HEK293 (cell line): ENCODE measurements around the gene SGIP1.

Source experiments
- CTCF ChIA-PET: fragments of 350-600 bp; formaldehyde crosslinking; extraction: SDS; loops from one replicate; lab custom pipeline; 2021; ENCODE audit warnings: antibody characterized with exemption; lab: Yijun Ruan, JAX
- POLR2A ChIA-PET: fragments of 300-600 bp; formaldehyde crosslinking; extraction: SDS; loops from one replicate; lab custom pipeline; 2020; ENCODE audit warnings: antibody characterized with exemption, inconsistent platforms; lab: Yijun Ruan, JAX
- H3K27ac ChIP-seq: fragments of 200-500 bp; sonication (Bioruptor generic); 2 replicates; pipeline ENCODE4 v1.5.1; 2014; ENCODE audit warnings: low read depth, low read length, control low read depth, inconsistent platforms; ENCODE audit errors: extremely low read depth
- H3K36me3 ChIP-seq, 2 experiments: fragments of 200-500 bp in 1 of 2; sonication (Bioruptor generic) in 1 of 2; 1 replicate in 1 of 2; 2 replicates in 1 of 2; pipeline ENCODE4 v1.5.1; 2014 to 2017; ENCODE audit warnings: inconsistent platforms in 2 of 2, low read length in 2 of 2; ENCODE audit not compliant: control insufficient read depth in 2 of 2, insufficient read depth in 1 of 2
- H3K4me1 ChIP-seq: fragments of 200-500 bp; sonication (Bioruptor generic); 2 replicates; pipeline ENCODE4 v1.5.1; 2014; ENCODE audit warnings: mild to moderate bottlenecking, low read length, inconsistent platforms; ENCODE audit not compliant: control insufficient read depth, insufficient read depth
- H3K4me3 ChIP-seq: 2 replicates; pipeline ENCODE4 v1.5.1; 2011; ENCODE audit warnings: low read depth, mild to moderate bottlenecking, control low read depth, low read length, moderate library complexity
- H3K9me3 ChIP-seq: fragments of 200-500 bp; sonication (Bioruptor generic); 2 replicates; pipeline ENCODE4 v1.5.1; 2014; ENCODE audit warnings: low read depth, low read length, inconsistent platforms; ENCODE audit not compliant: control insufficient read depth, insufficient read depth
- BCL11B ChIP-seq: fragments of 450-650 bp; formaldehyde crosslinking; IDR thresholded peaks from 2 replicates; pipeline ENCODE4 v1.5.1; 2016; ENCODE audit warnings: low read depth, missing biosample characterization, missing genetic modification characterization
- KLF16 ChIP-seq: fragments of 450-650 bp; formaldehyde crosslinking; IDR thresholded peaks from 2 replicates; pipeline ENCODE4 v1.5.1; 2017; ENCODE audit warnings: missing biosample characterization, missing genetic modification characterization
- OVOL3 ChIP-seq: fragments of 450-650 bp; formaldehyde crosslinking; IDR thresholded peaks from 2 replicates; pipeline ENCODE4 v1.5.1; 2016; ENCODE audit warnings: missing biosample characterization, missing genetic modification characterization
- PATZ1 ChIP-seq: fragments of 450-650 bp; formaldehyde crosslinking; IDR thresholded peaks from 2 replicates; pipeline ENCODE4 v1.5.1; 2016; ENCODE audit warnings: missing biosample characterization, missing genetic modification characterization
- PRDM2 ChIP-seq: fragments of 450-650 bp; formaldehyde crosslinking; IDR thresholded peaks from 2 replicates; pipeline ENCODE4 v1.5.1; 2016; ENCODE audit warnings: missing biosample characterization, missing genetic modification characterization, borderline replicate concordance
- ZBTB26 ChIP-seq: fragments of 450-650 bp; formaldehyde crosslinking; optimal IDR thresholded peaks from 2 replicates; pipeline ENCODE3; 2016; ENCODE audit warnings: missing biosample characterization, mild to moderate bottlenecking, missing genetic modification characterization
- ZFHX2 ChIP-seq: fragments of 450-650 bp; formaldehyde crosslinking; conservative IDR thresholded peaks from 2 replicates; pipeline ENCODE4 v1.5.1; 2016; ENCODE audit warnings: missing biosample characterization, missing genetic modification characterization
- ZFP3 ChIP-seq: fragments of 450-650 bp; formaldehyde crosslinking; IDR thresholded peaks from 2 replicates; pipeline ENCODE4 v1.5.1; 2016; ENCODE audit warnings: low read depth, missing biosample characterization, missing genetic modification characterization
- ZNF10 ChIP-seq: fragments of 450-650 bp; formaldehyde crosslinking; IDR thresholded peaks from 2 replicates; pipeline ENCODE4 v1.5.1; 2017; ENCODE audit warnings: missing biosample characterization, missing genetic modification characterization
- ZNF112 ChIP-seq: fragments of 450-650 bp; formaldehyde crosslinking; IDR thresholded peaks from 2 replicates; pipeline ENCODE4 v1.5.0; 2017; ENCODE audit warnings: missing biosample characterization, missing genetic modification characterization
- ZNF132 ChIP-seq: fragments of 450-650 bp; formaldehyde crosslinking; IDR thresholded peaks from 2 replicates; pipeline ENCODE4 v1.5.1; 2017; ENCODE audit warnings: missing biosample characterization, missing genetic modification characterization, borderline replicate concordance
- ZNF138 ChIP-seq: fragments of 450-650 bp; formaldehyde crosslinking; IDR thresholded peaks from 2 replicates; pipeline ENCODE4 v1.5.1; 2016; ENCODE audit warnings: missing biosample characterization, missing genetic modification characterization, borderline replicate concordance
- ZNF146 ChIP-seq: fragments of 450-650 bp; formaldehyde crosslinking; IDR thresholded peaks from 2 replicates; pipeline ENCODE4 v1.5.1; 2016; ENCODE audit warnings: missing biosample characterization, missing genetic modification characterization
- ZNF157 ChIP-seq: fragments of 450-650 bp; formaldehyde crosslinking; IDR thresholded peaks from 2 replicates; pipeline ENCODE4 v1.5.1; 2016; ENCODE audit warnings: missing biosample characterization, missing genetic modification characterization
- ZNF18 ChIP-seq: fragments of 450-650 bp; formaldehyde crosslinking; IDR thresholded peaks from 2 replicates; pipeline ENCODE4 v1.5.1; 2016; ENCODE audit warnings: missing biosample characterization, missing genetic modification characterization
- ZNF324 ChIP-seq: fragments of 450-650 bp; formaldehyde crosslinking; IDR thresholded peaks from 2 replicates; pipeline ENCODE4 v1.5.1; 2016; ENCODE audit warnings: missing biosample characterization, missing genetic modification characterization
- ZNF391 ChIP-seq: fragments of 450-650 bp; formaldehyde crosslinking; IDR thresholded peaks from 2 replicates; pipeline ENCODE4 v1.5.1; 2016; ENCODE audit warnings: low read depth, missing biosample characterization, missing genetic modification characterization, borderline replicate concordance
- ZNF394 ChIP-seq: fragments of 450-650 bp; formaldehyde crosslinking; IDR thresholded peaks from 2 replicates; pipeline ENCODE4 v1.5.1; 2016; ENCODE audit warnings: missing biosample characterization, missing genetic modification characterization, mild to moderate bottlenecking, moderate library complexity, borderline replicate concordance
- ZNF571 ChIP-seq: fragments of 450-650 bp; formaldehyde crosslinking; IDR thresholded peaks from 2 replicates; pipeline ENCODE4 v1.5.0; 2017; ENCODE audit warnings: missing biosample characterization, missing genetic modification characterization
- ZNF585B ChIP-seq: fragments of 450-650 bp; formaldehyde crosslinking; IDR thresholded peaks from 2 replicates; pipeline ENCODE4 v1.5.1; 2016; ENCODE audit warnings: missing biosample characterization, missing genetic modification characterization
- ZNF621 ChIP-seq: fragments of 450-650 bp; formaldehyde crosslinking; IDR thresholded peaks from 2 replicates; pipeline ENCODE4 v1.5.1; 2017; ENCODE audit warnings: missing biosample characterization, missing genetic modification characterization
- ZNF664 ChIP-seq: fragments of 450-650 bp; formaldehyde crosslinking; IDR thresholded peaks from 2 replicates; pipeline ENCODE4 v1.5.1; 2016; ENCODE audit warnings: missing biosample characterization, missing genetic modification characterization
- ZSCAN16 ChIP-seq: fragments of 450-650 bp; formaldehyde crosslinking; IDR thresholded peaks from 2 replicates; pipeline ENCODE4 v1.5.1; 2016; ENCODE audit warnings: missing biosample characterization, missing genetic modification characterization

The SGIP1 gene

GRCh38 chr1:66523562-66523961 lies 10.4 kb upstream of the SGIP1 start:
- Histone ChIP-seq H3K36me3 (no peaks in the 10 kb centered on the region), H3K4me1 (no peaks in the 10 kb centered on the region; the same call in 1 of the 2 replicates), H3K9me3 (no peaks in the 10 kb centered on the region), H3K4me3 (no peak overlapping the region), H3K27ac (no peak overlapping the region)
- ChIA-PET CTCF (interaction anchor here (0.6 to 0.7 kb wide), 2 partner anchors 77 to 274 kb away, joined by 5 to 6 read pairs; no protein-coding TSS in a partner anchor), POLR2A (no interaction called here)
- TF ChIP-seq ZFP3 (tag by site-specific recombination) (no peak), ZNF585B (tag by site-specific recombination) (no peak), ZNF146 (no peak), ZNF621 (tag by site-specific recombination) (no peak)

GRCh38 chr1:66525086-66525485 lies 8.9 kb upstream of the SGIP1 start:
- CTCF ChIA-PET = no interaction called here
- Histone ChIP-seq H3K4me3 (no peak overlapping the region), H3K9me3 (no peaks in the 10 kb centered on the region), H3K36me3 (no peaks in the 10 kb centered on the region), H3K27ac (no peak overlapping the region), H3K4me1 (no peaks in the 10 kb centered on the region; the same call in 1 of the 2 replicates)
- TF ChIP-seq PATZ1 (tag by site-specific recombination) = no peak
- no peak for TF ChIP-seq ZNF664 (tag by site-specific recombination)
- TF ChIP-seq KLF16 (tag by site-specific recombination) = no peak
- TF ChIP-seq ZFHX2 (tag by site-specific recombination) = no peak
- TF ChIP-seq ZNF132 (tag by site-specific recombination) = no peak
- TF ChIP-seq ZNF10 (tag by site-specific recombination) = no peak
- no peak for TF ChIP-seq ZBTB26 (tag by site-specific recombination)
- no peak for TF ChIP-seq ZNF571
- no peak for TF ChIP-seq ZNF112 (tag by site-specific recombination)
- POLR2A ChIA-PET = no interaction called here

- H3K27ac ChIP-seq = no peak overlapping the region
- POLR2A ChIA-PET = no interaction called here
- no peak for TF ChIP-seq ZNF394
- TF ChIP-seq ZNF157 (tag by site-specific recombination) = no peak
- TF ChIP-seq OVOL3 (tag by site-specific recombination) = no peak
- TF ChIP-seq ZNF324 (tag by site-specific recombination) = no peak
- TF ChIP-seq ZNF391 (tag by site-specific recombination) = no peak
- no peak for TF ChIP-seq ZNF138 (tag by site-specific recombination)
- no peak for TF ChIP-seq BCL11B (tag by site-specific recombination)
- TF ChIP-seq ZSCAN16 (tag by site-specific recombination) = no peak
- no peak for TF ChIP-seq ZNF18 (tag by site-specific recombination)
- no peak for TF ChIP-seq PRDM2 (tag by site-specific recombination)
Measured at GRCh38 chr1:66526036-66526435, 7.9 kb upstream of the SGIP1 start.

More at GRCh38 chr1:66526036-66526435, 7.9 kb upstream of the SGIP1 start:
- no peaks in the 10 kb centered on the region; the same call in 1 of the 2 replicates for H3K4me1 ChIP-seq
- no peaks in the 10 kb centered on the region for H3K36me3 ChIP-seq
- H3K4me3 ChIP-seq = no peak overlapping the region
- no peaks in the 10 kb centered on the region for H3K9me3 ChIP-seq
- CTCF ChIA-PET = no interaction called here
